ENCODE measurements around the gene EFNA5. TPM values are rescaled to one million over a fixed set of nuclear protein-coding genes. Genes with fewer than 3 reads are reported as not detected.

The EFNA5 gene
- total RNA-seq, 2 experiments from 2014 or later = not detected

- CTCF ChIA-PET = no interaction called here
- no peak for TF ChIP-seq CTCF (IDR thresholded peaks at IDR 0.05)
- ATAC-seq (ENCODE audit: poor library complexity) (no peak), DNase-seq (no peak)
- Histone ChIP-seq H3K27me3 (ENCODE audit: control insufficient read depth in 1 of 2, insufficient read depth in 2 of 2, low read length in 2 of 2) (peaks cover 44 to 56% of the 10 kb centered on the region in 2 experiments), H3K4me1 (ENCODE audit: insufficient read depth, low read length) (peaks cover 38% of the 10 kb centered on the region), H3K27ac (ENCODE audit: low read depth in 1 of 2, low read length in 2 of 2) (no peak overlapping the region), H3K4me3 (ENCODE audit: low read length) (no peak overlapping the region), H3K36me3 (ENCODE audit: insufficient read depth, low read length) (no peaks in the 10 kb centered on the region), H3K9me3 (ENCODE audit: control insufficient read depth in 1 of 2, insufficient read depth in 1 of 2, low read length in 2 of 2) (peaks cover 0 to 27% of the 10 kb centered on the region in 2 experiments)
- POLR2A ChIA-PET = no interaction called here
- Mint-ChIP-seq H3K27me3 (peaks cover 77% of the 10 kb centered on the region), H3K4me1 (ENCODE audit: low read depth) (peaks cover 25% of the 10 kb centered on the region), H3K9me3 (no peaks in the 10 kb centered on the region), H3K27ac (no peak overlapping the region), H3K4me3 (peak overlapping the region; percentile 54), H3K36me3 (ENCODE audit: low read depth) (no peaks in the 10 kb centered on the region)
- intact Hi-C loops (cut with DNase I, micrococcal nuclease) = no loop called here
These were observed 2.3 kb downstream of the EFNA5 start for GRCh38 chr5:107668154-107669095.

GRCh38 chr5:107666051-107666655, 4.6 kb downstream of the EFNA5 start:
- Histone ChIP-seq H3K4me1 (ENCODE audit: insufficient read depth, low read length) (peaks cover 17% of the 10 kb centered on the region), H3K9me3 (ENCODE audit: control insufficient read depth in 1 of 2, insufficient read depth in 1 of 2, low read length in 2 of 2) (peaks cover 0 to 16% of the 10 kb centered on the region in 2 experiments), H3K4me3 (ENCODE audit: low read length) (no peak overlapping the region), H3K36me3 (ENCODE audit: insufficient read depth, low read length) (no peaks in the 10 kb centered on the region), H3K27me3 (ENCODE audit: control insufficient read depth in 1 of 2, insufficient read depth in 2 of 2, low read length in 2 of 2) (peaks cover 26 to 38% of the 10 kb centered on the region in 2 experiments), H3K27ac (ENCODE audit: low read depth in 1 of 2, low read length in 2 of 2) (no peak overlapping the region)
- Mint-ChIP-seq H3K9me3 (no peaks in the 10 kb centered on the region), H3K27me3 (peaks cover 73% of the 10 kb centered on the region), H3K27ac (no peak overlapping the region), H3K4me1 (ENCODE audit: low read depth) (peaks cover 7% of the 10 kb centered on the region), H3K36me3 (ENCODE audit: low read depth) (no peaks in the 10 kb centered on the region), H3K4me3 (no peak overlapping the region)
- ChIA-PET CTCF (no interaction called here), POLR2A (no interaction called here)
- TF ChIP-seq CTCF (IDR thresholded peaks at IDR 0.05) = no peak
- intact Hi-C loops (cut with DNase I, micrococcal nuclease) = no loop called here
- ATAC-seq (ENCODE audit: poor library complexity) = no peak
- no peak for DNase-seq

GRCh38 chr5:107665036-107665570, 5.6 kb downstream of the EFNA5 start:
- Histone ChIP-seq H3K27me3 (ENCODE audit: control insufficient read depth in 1 of 2, insufficient read depth in 2 of 2, low read length in 2 of 2) (peaks cover 24 to 32% of the 10 kb centered on the region in 2 experiments), H3K4me1 (ENCODE audit: insufficient read depth, low read length) (peaks cover 9% of the 10 kb centered on the region), H3K36me3 (ENCODE audit: insufficient read depth, low read length) (no peaks in the 10 kb centered on the region), H3K27ac (ENCODE audit: low read depth in 1 of 2, low read length in 2 of 2) (no peak overlapping the region), H3K9me3 (ENCODE audit: control insufficient read depth in 1 of 2, insufficient read depth in 1 of 2, low read length in 2 of 2) (peaks cover 0 to 9% of the 10 kb centered on the region in 2 experiments), H3K4me3 (ENCODE audit: low read length) (no peak overlapping the region)
- no peaks in the 10 kb centered on the region for H3K9me3 Mint-ChIP-seq
- no peak overlapping the region for H3K27ac Mint-ChIP-seq
- peaks cover 72% of the 10 kb centered on the region for H3K27me3 Mint-ChIP-seq
- ChIA-PET CTCF (interaction anchor here (1.4 kb wide), 1 partner anchor 9 kb away, joined by 9 read pairs; no protein-coding TSS in a partner anchor), POLR2A (no interaction called here)
- no peak for ATAC-seq (ENCODE audit: poor library complexity)
- TF ChIP-seq CTCF (IDR thresholded peaks at IDR 0.05) = no peak
- H3K4me1 Mint-ChIP-seq (ENCODE audit: low read depth) = peaks cover 5% of the 10 kb centered on the region
- intact Hi-C loops (cut with DNase I, micrococcal nuclease) = no loop called here
- DNase-seq = no peak
- H3K4me3 Mint-ChIP-seq = no peak overlapping the region
- H3K36me3 Mint-ChIP-seq (ENCODE audit: low read depth) = no peaks in the 10 kb centered on the region

All from CD4-positive, alpha-beta T cell (primary cell).